ENCODE data around the gene MAN2A1. TPM values are rescaled to one million over a fixed set of nuclear protein-coding genes. Genes with fewer than 3 reads are reported as not detected.
"Not testable (repeated sequence)": the region's sequence is repeated elsewhere in the genome, so short reads cannot be mapped to it uniquely, and the experiment has no call there.

Gene MAN2A1
- total RNA-seq, 2 donors from 2014 or later, result 29.6 to 36.2 TPM

- no peak for TF ChIP-seq CTCF (IDR thresholded peaks at IDR 0.05)
- TF ChIP-seq POLR2AphosphoS5 (IDR thresholded peaks at IDR 0.05), result no peak
- 95% methylated on average over 1 of the region's 1 CpG for WGBS
- H3K9me3 ChIP-seq, result no peaks in the 10 kb centered on the region
- no peaks in the 10 kb centered on the region for H3K4me1 ChIP-seq (replicated peaks)
- intact Hi-C loops (cut with DNase I), result no loop called here
- H3K27ac ChIP-seq, result no peak overlapping the region
- no peaks in the 10 kb centered on the region for H3K27me3 ChIP-seq (replicated peaks; ENCODE audit: insufficient read depth)
- no peak for DNase-seq (ENCODE audit: low spot score)
- no peak overlapping the region for H3K4me3 ChIP-seq
- H3K36me3 ChIP-seq, result no peaks in the 10 kb centered on the region
Observed at GRCh38 chr5:109825450-109825849, 135.7 kb downstream of the MAN2A1 start.

- no peak overlapping the region for H3K27ac ChIP-seq
- no peaks in the 10 kb centered on the region for H3K9me3 ChIP-seq
- H3K36me3 ChIP-seq, result no peaks in the 10 kb centered on the region
- TF ChIP-seq POLR2A (IDR thresholded peaks at IDR 0.05) (no peak), POLR2AphosphoS5 (IDR thresholded peaks at IDR 0.05) (no peak), CTCF (IDR thresholded peaks at IDR 0.05) (no peak)
- intact Hi-C loops (cut with DNase I), result no loop called here
- no peaks in the 10 kb centered on the region for H3K4me1 ChIP-seq (replicated peaks)
- no peaks in the 10 kb centered on the region for H3K27me3 ChIP-seq (replicated peaks; ENCODE audit: insufficient read depth)
- no peak for DNase-seq (ENCODE audit: low spot score)
- no peak overlapping the region for H3K4me3 ChIP-seq
- 93% methylated on average over 6 of the region's 6 CpGs for WGBS
Observed at GRCh38 chr5:109826426-109826825, 136.7 kb downstream of the MAN2A1 start.

DNA sequence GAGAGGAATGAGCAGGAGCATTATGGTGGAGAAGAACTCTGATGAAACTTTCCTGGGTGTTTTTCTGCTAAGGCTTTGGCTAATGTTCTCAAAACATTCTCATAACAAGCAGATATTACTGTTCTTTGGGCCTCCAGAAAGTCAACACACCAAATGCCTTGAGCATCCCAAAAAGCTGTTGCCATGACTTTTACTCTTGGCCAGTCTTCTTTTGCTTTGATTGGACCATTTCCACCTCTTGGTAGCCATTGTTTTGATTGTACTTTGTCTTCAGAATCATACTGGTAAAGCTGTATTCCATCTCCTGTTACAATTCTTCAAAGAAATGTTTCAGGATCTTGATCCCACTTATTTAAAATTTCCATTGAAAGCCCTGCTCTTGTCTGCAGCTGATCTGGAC, 139.6 kb downstream of the MAN2A1 start:
- Histone ChIP-seq H3K9me3 (no peaks in the 10 kb centered on the region), H3K4me3 (no peak overlapping the region), H3K27ac (no peak overlapping the region), H3K4me1 (replicated peaks) (no peaks in the 10 kb centered on the region), H3K36me3 (no peaks in the 10 kb centered on the region), H3K27me3 (replicated peaks; ENCODE audit: insufficient read depth) (no peaks in the 10 kb centered on the region)
- TF ChIP-seq CTCF (IDR thresholded peaks at IDR 0.05), result no peak
- no peak for TF ChIP-seq POLR2A (IDR thresholded peaks at IDR 0.05)
- TF ChIP-seq POLR2AphosphoS5 (IDR thresholded peaks at IDR 0.05), result no peak
- intact Hi-C loops (cut with DNase I), result no loop called here
- no peak for DNase-seq (ENCODE audit: low spot score)

DNA sequence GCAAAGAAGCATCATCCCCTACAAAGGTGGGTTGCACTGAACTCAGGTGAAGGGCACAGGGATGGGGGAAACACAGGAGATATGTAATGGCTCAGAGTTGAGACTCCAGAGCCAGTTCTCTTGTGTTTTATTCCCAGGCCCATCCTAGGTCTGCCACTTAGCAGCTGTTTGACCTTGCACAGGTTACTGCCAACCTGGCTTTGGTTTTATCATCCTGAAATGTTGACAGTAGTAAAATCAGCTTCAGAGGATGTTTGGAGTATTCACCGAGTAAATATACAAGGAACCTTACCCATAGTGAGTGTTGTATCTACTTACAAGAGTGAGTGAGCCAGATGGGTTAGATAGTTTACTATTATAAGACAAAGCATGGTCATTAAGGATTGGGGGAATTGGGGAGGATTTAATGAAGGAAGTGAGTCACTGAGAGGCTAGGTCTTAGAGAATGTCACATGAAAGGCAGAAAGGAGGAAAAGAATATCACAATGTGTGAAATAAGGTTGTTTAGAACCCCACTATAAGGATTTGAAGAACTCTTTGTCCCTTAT, 141.3 kb downstream of the MAN2A1 start:
- Histone ChIP-seq H3K36me3 (no peaks in the 10 kb centered on the region), H3K4me1 (replicated peaks) (no peaks in the 10 kb centered on the region)

GRCh38 chr5:109832207-109833188, 142.8 kb downstream of the MAN2A1 start:
- WGBS, result 96% methylated on average over 37 of the region's 42 CpGs
- DNase-seq (ENCODE audit: low spot score); H3K27ac ChIP-seq; H3K36me3 ChIP-seq; intact Hi-C loops (cut with DNase I); H3K27me3 ChIP-seq (replicated peaks; ENCODE audit: insufficient read depth); H3K9me3 ChIP-seq; H3K4me1 ChIP-seq (replicated peaks); H3K4me3 ChIP-seq: not testable (repeated sequence)

More for the DNA sequence above, 141.3 kb downstream of the MAN2A1 start:
- DNase-seq (ENCODE audit: low spot score), result no peak
- Histone ChIP-seq H3K4me3 (no peak overlapping the region), H3K9me3 (no peaks in the 10 kb centered on the region), H3K27me3 (replicated peaks; ENCODE audit: insufficient read depth) (no peaks in the 10 kb centered on the region), H3K27ac (no peak overlapping the region)
- TF ChIP-seq POLR2A (IDR thresholded peaks at IDR 0.05) (no peak), CTCF (IDR thresholded peaks at IDR 0.05) (no peak), POLR2AphosphoS5 (IDR thresholded peaks at IDR 0.05) (no peak)
- WGBS, result 59% methylated on average over 1 of the region's 1 CpG
- intact Hi-C loops (cut with DNase I), result no loop called here
